Coronary artery (tissue), 2 donors: ENCODE measurements around the gene TTLL5.

Experiments
- DNase-seq: peaks from one replicate; pipeline ENCODE4 v3.0.0-alpha.2; 2017; ENCODE audit warnings: low spot score
- H3K27ac ChIP-seq, 2 donors: fragments of 200-600 bp; sonication (generic); one replicate each; pipeline ENCODE4 v1.5.1; 2016 to 2019
- H3K4me3 ChIP-seq: fragments of 200-600 bp; sonication (generic); 2 replicates; pipeline ENCODE4 v1.5.1; 2016; ENCODE audit warnings: mild to moderate bottlenecking, moderate library complexity
- CTCF ChIP-seq: fragments of 200-600 bp; sonication (generic); IDR thresholded peaks from one replicate; pipeline ENCODE4 v1.5.1; 2019; ENCODE audit warnings: antibody characterized with exemption

TTLL5 gene

GRCh38 chr14:75871181-75871880 lies 210.3 kb downstream of the TTLL5 start:
- H3K27ac ChIP-seq, result no peak overlapping the region
- H3K4me3 ChIP-seq, result no peak overlapping the region
- no peak for DNase-seq
- TF ChIP-seq CTCF, result no peak

DNA sequence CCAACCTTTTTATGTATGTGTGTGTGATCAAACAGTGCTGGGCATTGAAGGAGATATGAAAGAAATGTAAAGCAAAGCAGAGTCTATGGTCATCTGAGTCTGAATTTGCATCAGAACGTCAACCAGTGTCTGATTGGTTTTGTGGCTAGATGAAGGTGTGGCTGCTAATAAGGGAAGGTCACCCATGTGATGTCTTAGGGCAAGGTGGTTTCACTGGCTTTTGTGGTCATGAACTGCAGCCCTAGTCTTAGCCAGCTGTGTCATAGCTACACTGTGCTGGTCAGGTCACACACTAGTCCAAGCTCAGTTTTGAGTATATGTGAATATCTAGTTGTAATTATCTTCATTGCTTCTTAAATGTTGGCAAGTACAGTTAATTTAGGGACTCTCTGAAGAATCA lies 214.9 kb downstream of the TTLL5 start:
- DNase-seq, result no peak
- Histone ChIP-seq H3K27ac (no peak overlapping the region), H3K4me3 (no peak overlapping the region)
- no peak for TF ChIP-seq CTCF

DNA sequence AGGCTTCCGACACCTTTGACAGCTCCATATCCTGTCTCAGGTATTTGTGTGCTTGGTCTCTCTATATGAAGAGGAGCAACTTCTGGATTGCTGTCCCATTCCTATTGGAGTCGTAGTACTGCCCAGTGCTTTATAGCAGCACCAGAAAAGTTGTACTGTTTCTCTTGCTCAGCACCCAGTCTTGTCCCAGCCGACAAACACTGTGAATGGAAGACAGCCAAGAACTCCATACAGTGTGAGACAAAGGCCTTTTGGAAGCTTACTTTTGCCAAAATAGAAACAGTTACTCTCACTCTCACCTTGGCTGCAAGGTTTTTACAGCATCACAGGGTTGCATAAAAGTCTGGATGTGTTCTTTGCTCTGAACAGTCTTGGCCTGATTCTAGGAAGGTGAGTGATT lies 215.5 kb downstream of the TTLL5 start:
- no peak for DNase-seq
- peak overlapping the region in 1 of 2 donors; percentile 26 for H3K27ac ChIP-seq
- TF ChIP-seq CTCF, result no peak
- H3K4me3 ChIP-seq, result no peak overlapping the region

- TF ChIP-seq CTCF, result no peak
- no peak for DNase-seq
- Histone ChIP-seq H3K4me3 (no peak overlapping the region), H3K27ac (no peak overlapping the region)
Observed at GRCh38 chr14:75877292-75877691, 216.2 kb downstream of the TTLL5 start.

DNA sequence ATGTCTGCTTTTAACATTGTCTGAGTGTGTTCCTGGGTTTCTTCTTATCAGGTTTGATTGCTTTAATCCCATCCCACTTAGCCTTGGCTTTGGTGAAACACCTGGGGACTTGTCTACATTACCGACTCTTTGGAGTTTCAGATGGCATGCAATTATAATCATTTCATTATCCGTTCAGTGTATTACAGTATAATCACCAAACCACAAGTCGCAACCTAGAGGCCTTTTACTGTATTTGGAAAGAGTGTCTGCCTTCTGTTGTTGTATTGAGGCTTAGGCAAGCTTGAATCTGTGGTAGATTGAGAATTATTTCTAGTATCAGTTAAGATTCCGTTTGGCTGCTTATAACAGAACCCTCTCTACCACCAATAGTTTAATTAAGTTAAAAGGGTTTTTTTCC lies 216.8 kb downstream of the TTLL5 start:
- H3K4me3 ChIP-seq, result no peak overlapping the region
- no peak overlapping the region for H3K27ac ChIP-seq
- DNase-seq, result no peak
- no peak for TF ChIP-seq CTCF

DNA sequence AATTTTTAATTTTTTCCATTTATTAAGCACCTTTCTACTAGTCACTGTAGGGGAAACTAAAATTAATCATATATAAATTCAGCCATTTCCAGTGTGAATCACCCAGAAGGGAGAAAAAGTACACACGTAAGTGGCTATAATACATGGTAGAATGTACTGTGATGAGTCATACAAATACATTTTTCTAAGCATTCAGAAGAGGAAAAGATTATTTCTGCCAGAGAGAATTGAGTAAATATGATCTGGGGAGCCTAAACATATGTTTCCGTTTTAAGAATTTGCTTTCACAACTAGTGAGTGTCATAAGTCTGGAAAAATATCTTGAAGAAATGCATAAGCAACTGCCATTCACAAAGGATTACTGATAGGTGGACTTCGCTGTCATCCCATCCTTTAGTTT lies 218.0 kb downstream of the TTLL5 start:
- H3K4me3 ChIP-seq, result no peak overlapping the region
- no peak for TF ChIP-seq CTCF
- no peak for DNase-seq
- H3K27ac ChIP-seq, result no peak overlapping the region

DNA sequence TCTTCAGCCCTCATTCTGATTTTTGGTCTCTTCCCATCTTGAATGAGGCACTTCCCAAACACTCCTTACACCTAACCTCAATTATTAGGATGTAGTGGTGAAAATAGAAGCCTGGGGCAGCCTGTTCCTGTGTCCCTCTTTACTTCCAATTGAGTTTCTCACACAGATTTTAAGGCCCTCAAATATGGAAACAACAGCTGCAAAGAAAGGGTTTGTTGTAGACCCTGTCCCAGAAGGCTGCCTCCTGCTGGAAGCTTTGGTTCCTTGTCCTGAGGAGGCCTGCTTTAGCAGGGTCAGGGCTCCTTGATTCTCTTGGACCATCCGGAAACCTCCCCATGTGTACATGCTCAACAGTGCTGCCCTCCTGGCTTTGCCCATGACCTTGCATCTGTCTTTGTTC lies 219.5 kb downstream of the TTLL5 start:
- DNase-seq, result no peak
- no peak for TF ChIP-seq CTCF
- no peak overlapping the region for H3K4me3 ChIP-seq
- H3K27ac ChIP-seq, result no peak overlapping the region
